MM.1S (cell line): ENCODE results near the gene FRMD1.

ENCODE experiments used
- CTCF ChIP-seq: fragments of 300-600 bp; sonication (generic); IDR thresholded peaks from 2 replicates; pipeline ENCODE4 v1.5.1; 2016; ENCODE audit warnings: antibody characterized with exemption, low read length, mixed read lengths
- EZH2 ChIP-seq: fragments of 300-600 bp; sonication (generic); optimal IDR thresholded peaks from 2 replicates; pipeline ENCODE3; 2017; ENCODE audit warnings: low read depth, mild to moderate bottlenecking, antibody characterized with exemption, low read length, mixed read lengths
- EZH2phosphoT487 ChIP-seq: fragments of 300-600 bp; sonication (generic); IDR thresholded peaks from 2 replicates; pipeline ENCODE4 v1.6.1; 2018; ENCODE audit warnings: antibody characterized with exemption, low read length

GRCh38 chr6:168025831-168026710 is 52.9 kb downstream of the FRMD1 start:
- TF ChIP-seq CTCF (no peak), EZH2 (no peak), EZH2phosphoT487 (no peak)
